Keratinocyte (primary cell): ENCODE measurements around the gene CNTRL. TPM values are rescaled to one million over a fixed set of nuclear protein-coding genes. Genes with fewer than 3 reads are reported as not detected.
"Not testable (repeated sequence)": the region's sequence is repeated elsewhere in the genome, so short reads cannot be mapped to it uniquely, and the experiment has no call there.

Source experiments
- DNase-seq: peaks from one replicate; pipeline ENCODE4 v3.0.0-alpha.2; 2011; ENCODE audit warnings: low read depth, missing footprints, low spot score
- FAIRE-seq: peaks from 2 replicates; lab custom pipeline; 2011; peaks lifted over from hg19 to GRCh38; lab: Jason Lieb, UNC
- H2AFZ ChIP-seq: 2 replicates; pipeline ENCODE4 v1.6.0; 2012; ENCODE audit warnings: low read length, control low read depth, inconsistent platforms; ENCODE audit not compliant: control insufficient read depth
- H3K27ac ChIP-seq: 2 replicates; pipeline ENCODE4 v1.5.1; 2011; ENCODE audit warnings: low read length; ENCODE audit not compliant: control insufficient read depth, insufficient read depth
- H3K27me3 ChIP-seq: 3 replicates; pipeline ENCODE4 v1.6.0; 2011; ENCODE audit warnings: low read length; ENCODE audit not compliant: control insufficient read depth, insufficient read depth; ENCODE audit errors: extremely low read depth
- H3K36me3 ChIP-seq, 2 experiments: 2 replicates in 1 of 2; 3 replicates in 1 of 2; pipeline ENCODE4 v1.5.1; 2011; ENCODE audit warnings: low read length in 2 of 2, mild to moderate bottlenecking in 1 of 2; ENCODE audit not compliant: control insufficient read depth in 2 of 2, insufficient read depth in 2 of 2; ENCODE audit errors: extremely low read depth in 1 of 2
- H3K4me1 ChIP-seq: 3 replicates; pipeline ENCODE4 v1.5.1; 2011; ENCODE audit warnings: low read length; ENCODE audit not compliant: control insufficient read depth, insufficient read depth; ENCODE audit errors: extremely low read depth
- H3K4me2 ChIP-seq: 3 replicates; pipeline ENCODE4 v1.6.0; 2011; ENCODE audit warnings: low read depth, low read length; ENCODE audit not compliant: control insufficient read depth, insufficient read depth; ENCODE audit errors: extremely low read depth
- H3K4me3 ChIP-seq, 3 experiments: fragments of 200-600 bp in 1 of 3; sonication (generic) in 1 of 3; 2 replicates in 2 of 3; 3 replicates in 1 of 3; pipeline ENCODE4 v1.5.1; 2011 to 2016; ENCODE audit warnings: low read length in 3 of 3, mild to moderate bottlenecking in 3 of 3, control low read depth in 2 of 3, inconsistent platforms in 1 of 3, low read depth in 1 of 3, mixed read lengths in 1 of 3, mixed run types in 1 of 3, moderate library complexity in 1 of 3; ENCODE audit not compliant: control insufficient read depth in 2 of 3, insufficient read depth in 2 of 3; ENCODE audit errors: extremely low read depth in 1 of 3
- H3K79me2 ChIP-seq: 2 replicates; pipeline ENCODE4 v1.6.0; 2012; ENCODE audit warnings: low read length; ENCODE audit not compliant: control insufficient read depth, insufficient read depth
- H3K9ac ChIP-seq: 3 replicates; pipeline ENCODE4 v1.6.0; 2011; ENCODE audit warnings: low read length; ENCODE audit not compliant: control insufficient read depth, insufficient read depth; ENCODE audit errors: extremely low read depth
- H3K9me1 ChIP-seq: 3 replicates; pipeline ENCODE4 v1.6.0; 2011; ENCODE audit warnings: low read length; ENCODE audit not compliant: control insufficient read depth, insufficient read depth; ENCODE audit errors: extremely low read depth
- H3K9me3 ChIP-seq: 2 replicates; pipeline ENCODE4 v1.5.1; 2012; ENCODE audit warnings: low read depth, low read length; ENCODE audit not compliant: control insufficient read depth
- H4K20me1 ChIP-seq: 3 replicates; pipeline ENCODE4 v1.6.0; 2011; ENCODE audit warnings: low read length; ENCODE audit not compliant: control insufficient read depth, insufficient read depth; ENCODE audit errors: extremely low read depth
- EZH2 ChIP-seq: IDR thresholded peaks from one replicate; pipeline ENCODE4 v1.6.1; 2012; ENCODE audit warnings: inconsistent platforms, mild to moderate bottlenecking, low read length, moderate library complexity
- dilution Hi-C: fragments of 300-500 bp; cut with MboI; formaldehyde crosslinking; loops from one replicate; pipeline ENCODE4 v1.7.0; 2020; ENCODE audit warnings: low sequenced_read_pairs; ENCODE audit not compliant: extremely low pct_ligation_motif_present
- polyA plus RNA-seq, 5 experiments: library from polyadenylated mRNA; depleted of rRNA in 3 of 5; stranded (reverse) in 3 of 5; stranded (forward) in 1 of 5; unstranded in 1 of 5; fragments of >200 nt; gene quantifications; 1 replicate in 1 of 5; 2 replicates in 3 of 5; 3 replicates in 1 of 5; pipeline versions ENCODE4 v1.2.1 to v1.2.3, GENCODE V29; 2011 to 2012; ENCODE audit warnings: missing spikeins in 2 of 5, low read depth in 1 of 5, low replicate concordance in 1 of 5
- TF ChIP-seq, protein P1 (sequence below), 3 experiments: IDR thresholded peaks in 1 of 3; conservative IDR thresholded peaks in 1 of 3; optimal IDR thresholded peaks in 1 of 3; 2 replicates in 2 of 3; 3 replicates in 1 of 3; pipeline versions ENCODE3 to v1.5.1; 2011; ENCODE audit warnings: low read length in 3 of 3, mild to moderate bottlenecking in 3 of 3, moderate library complexity in 2 of 3, control low read depth in 1 of 3, inconsistent platforms in 1 of 3; ENCODE audit not compliant: insufficient read depth in 2 of 3; ENCODE audit errors: extremely low read depth in 1 of 3

The CNTRL gene
- polyA plus RNA-seq, 1 donor (not counting 4 experiments of a cell fraction or from before 2014, with no cell fraction given), result 5.3 TPM

DNA sequence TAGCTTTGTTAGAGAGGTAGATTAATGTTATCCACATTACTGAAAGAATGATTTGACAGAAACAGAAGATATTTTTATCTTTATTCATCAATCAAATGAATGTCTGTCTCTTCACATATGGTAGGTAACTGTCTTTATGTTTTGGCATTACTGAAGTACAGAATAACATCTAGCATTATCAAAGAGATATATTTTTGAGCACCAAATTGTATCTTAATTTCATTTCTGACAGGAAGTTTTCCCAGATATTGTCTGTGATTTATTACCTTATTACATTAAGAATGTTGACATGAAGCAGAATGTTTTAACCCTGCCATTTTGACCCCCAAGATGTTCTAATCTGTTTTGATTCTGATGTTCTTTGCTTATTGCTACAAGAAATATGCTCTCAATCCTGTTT lies 20.3 kb downstream of the CNTRL start:
- Histone ChIP-seq H3K27ac (no peak overlapping the region), H3K4me2 (no peak overlapping the region), H3K9me3 (no peaks in the 10 kb centered on the region), H3K27me3 (no peaks in the 10 kb centered on the region), H3K79me2 (no peaks in the 10 kb centered on the region), H3K4me1 (no peaks in the 10 kb centered on the region), H3K4me3 (no peak overlapping the region), H2AFZ (no peak overlapping the region), H3K36me3 (no peaks in the 10 kb centered on the region), H3K9ac (no peak overlapping the region), H3K9me1 (no peaks in the 10 kb centered on the region), H4K20me1 (no peaks in the 10 kb centered on the region)
- dilution Hi-C loops, result no loop called here
- FAIRE-seq (no peak), DNase-seq (no peak)
- TF ChIP-seq EZH2, result no peak
- TF ChIP-seq, protein P1, sequence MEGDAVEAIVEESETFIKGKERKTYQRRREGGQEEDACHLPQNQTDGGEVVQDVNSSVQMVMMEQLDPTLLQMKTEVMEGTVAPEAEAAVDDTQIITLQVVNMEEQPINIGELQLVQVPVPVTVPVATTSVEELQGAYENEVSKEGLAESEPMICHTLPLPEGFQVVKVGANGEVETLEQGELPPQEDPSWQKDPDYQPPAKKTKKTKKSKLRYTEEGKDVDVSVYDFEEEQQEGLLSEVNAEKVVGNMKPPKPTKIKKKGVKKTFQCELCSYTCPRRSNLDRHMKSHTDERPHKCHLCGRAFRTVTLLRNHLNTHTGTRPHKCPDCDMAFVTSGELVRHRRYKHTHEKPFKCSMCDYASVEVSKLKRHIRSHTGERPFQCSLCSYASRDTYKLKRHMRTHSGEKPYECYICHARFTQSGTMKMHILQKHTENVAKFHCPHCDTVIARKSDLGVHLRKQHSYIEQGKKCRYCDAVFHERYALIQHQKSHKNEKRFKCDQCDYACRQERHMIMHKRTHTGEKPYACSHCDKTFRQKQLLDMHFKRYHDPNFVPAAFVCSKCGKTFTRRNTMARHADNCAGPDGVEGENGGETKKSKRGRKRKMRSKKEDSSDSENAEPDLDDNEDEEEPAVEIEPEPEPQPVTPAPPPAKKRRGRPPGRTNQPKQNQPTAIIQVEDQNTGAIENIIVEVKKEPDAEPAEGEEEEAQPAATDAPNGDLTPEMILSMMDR (optimal IDR thresholded peaks at IDR 0.05 in 1 of 3, IDR thresholded peaks at IDR 0.05 in 1 of 3, conservative IDR thresholded peaks at IDR 0.05 in 1 of 3; ENCODE audit: extremely low read depth in 1 of 3, insufficient read depth in 2 of 3, low read length in 3 of 3), result no peak

DNA sequence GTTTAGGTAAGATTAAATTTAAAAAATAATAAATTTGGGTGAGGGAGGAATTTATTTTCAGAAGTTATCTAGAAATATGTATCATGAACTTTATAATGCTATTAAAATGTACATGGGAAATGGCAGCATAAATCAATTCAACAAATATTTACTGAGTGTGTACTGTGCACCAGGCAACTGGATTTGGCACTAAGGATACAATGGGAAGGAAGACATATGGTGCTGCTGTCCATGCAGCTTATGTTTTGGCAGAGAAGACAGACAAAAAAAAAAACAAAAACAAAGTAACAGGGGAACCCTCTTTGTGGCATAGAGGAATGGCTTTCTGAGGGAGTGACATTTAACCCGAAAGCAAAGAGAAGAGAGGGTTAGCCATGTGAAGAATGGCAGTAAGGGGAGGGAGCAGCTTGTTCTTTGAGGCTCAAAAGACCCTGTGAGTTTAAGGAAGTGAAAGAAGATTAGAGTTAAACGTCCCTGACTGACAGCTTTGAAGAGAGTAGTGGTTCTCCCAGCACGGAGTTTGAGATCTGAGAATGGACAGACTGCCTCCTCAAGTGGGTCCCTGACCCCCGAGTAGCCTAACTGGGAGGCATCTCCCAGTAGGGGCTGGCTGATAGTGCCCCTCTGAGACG lies 23.9 kb downstream of the CNTRL start:
- Histone ChIP-seq H3K27me3 (no peaks in the 10 kb centered on the region), H3K4me3 (no peak overlapping the region), H3K4me2 (no peak overlapping the region), H3K36me3 (no peaks in the 10 kb centered on the region), H4K20me1 (no peaks in the 10 kb centered on the region), H3K9ac (no peak overlapping the region), H3K79me2 (no peaks in the 10 kb centered on the region), H3K9me3 (no peaks in the 10 kb centered on the region), H2AFZ (no peak overlapping the region), H3K4me1 (no peaks in the 10 kb centered on the region), H3K9me1 (no peaks in the 10 kb centered on the region), H3K27ac (no peak overlapping the region)
- TF ChIP-seq EZH2, result no peak
- TF ChIP-seq, protein P1 (optimal IDR thresholded peaks at IDR 0.05 in 1 of 3, IDR thresholded peaks at IDR 0.05 in 1 of 3, conservative IDR thresholded peaks at IDR 0.05 in 1 of 3; ENCODE audit: extremely low read depth in 1 of 3, insufficient read depth in 2 of 3, low read length in 3 of 3), result no peak
- dilution Hi-C loops, result no loop called here
- FAIRE-seq (no peak), DNase-seq (no peak)

DNA sequence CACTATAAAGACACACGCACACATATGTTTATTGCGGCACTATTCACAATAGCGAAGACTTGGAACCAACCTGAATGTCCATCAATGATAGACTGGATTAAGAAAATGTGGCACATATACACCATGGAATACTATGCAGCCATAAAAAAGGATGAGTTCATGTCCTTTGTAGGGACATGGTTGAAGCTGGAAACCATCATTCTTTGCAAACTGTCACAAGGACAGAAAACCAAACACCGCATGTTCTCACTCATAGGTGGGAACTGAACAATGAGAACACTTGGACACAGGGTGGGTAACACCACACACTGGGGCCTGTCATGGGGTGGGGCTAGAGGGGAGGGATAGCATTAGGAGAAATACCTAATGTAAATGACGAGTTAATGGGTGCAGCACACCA lies 29.3 kb downstream of the CNTRL start:
- FAIRE-seq, H3K4me1 ChIP-seq, dilution Hi-C loops: not testable (repeated sequence)

More for the DNA sequence above, 29.3 kb downstream of the CNTRL start:
- not testable (repeated sequence) for H3K9ac ChIP-seq, H3K9me1 ChIP-seq, H3K79me2 ChIP-seq, H3K27ac ChIP-seq, H3K4me3 ChIP-seq, H3K9me3 ChIP-seq, H2AFZ ChIP-seq, H4K20me1 ChIP-seq, DNase-seq, H3K27me3 ChIP-seq, H3K4me2 ChIP-seq, H3K36me3 ChIP-seq
